A549 (cell line): ENCODE measurements around the gene INPP5A. TPM values are rescaled to one million over a fixed set of nuclear protein-coding genes. Genes with fewer than 3 reads are reported as not detected.
A peak's percentile ranks its signal among the peaks of the same experiment; 100 is the strongest.

Experiments used
- ATAC-seq, 2 experiments: fragments of 200-7000 bp in 1 of 2; fragments of >200 bp in 1 of 2; cut with Nextera tagmentation in 1 of 2; cut with Tn5 transposase in 1 of 2; 3 replicates each; pipeline versions ENCODE4 v1.8.0 to v1.9.1; 2018 to 2020; ENCODE audit warnings: mild to moderate bottlenecking in 1 of 2, moderate library complexity in 1 of 2
- CTCF ChIA-PET: fragments of 300-600 bp; sonication (Branson Sonifier 250); formaldehyde crosslinking; extraction: SDS; loops from one replicate; lab custom pipeline; 2021; ENCODE audit warnings: antibody characterized with exemption, inconsistent platforms; lab: Yijun Ruan, JAX
- POLR2A ChIA-PET: fragments of 350-600 bp; formaldehyde crosslinking; extraction: SDS; loops from one replicate; lab custom pipeline; 2021; ENCODE audit warnings: antibody characterized with exemption, inconsistent platforms; lab: Yijun Ruan, JAX
- DNase-seq, 2 experiments: peaks; one replicate each; pipeline versions ENCODE4 v3.0.0 to v3.0.0-alpha.2; 2011 to 2016; ENCODE audit warnings: low read depth in 1 of 2, low spot score in 1 of 2
- FAIRE-seq: peaks from 2 replicates; lab custom pipeline; 2011; peaks lifted over from hg19 to GRCh38; lab: Jason Lieb, UNC
- H3K27ac ChIP-seq, 2 experiments: fragments of >200 bp; sonication (Bioruptor Twin); formaldehyde crosslinking; 3 replicates each; pipeline ENCODE4 v1.5.1; 2016 to 2017
- H3K4me1 ChIP-seq: fragments of >200 bp; sonication (Bioruptor Twin); formaldehyde crosslinking; 3 replicates; pipeline ENCODE4 v1.6.1; 2016
- H3K4me2 ChIP-seq: fragments of >200 bp; sonication (Bioruptor Twin); formaldehyde crosslinking; 3 replicates; pipeline ENCODE4 v1.6.1; 2016
- H3K4me3 ChIP-seq: fragments of >200 bp; sonication (Bioruptor Twin); formaldehyde crosslinking; 3 replicates; pipeline ENCODE4 v1.5.1; 2016
- H3K9me3 ChIP-seq: fragments of >200 bp; sonication (Bioruptor Twin); formaldehyde crosslinking; 3 replicates; pipeline ENCODE4 v1.6.1; 2016
- BHLHE40 ChIP-seq: IDR thresholded peaks from 2 replicates; pipeline ENCODE4 v1.6.1; 2012; ENCODE audit warnings: low read depth, low read length, inconsistent platforms
- CBX8 ChIP-seq: fragments of 200-600 bp; sonication (generic); IDR thresholded peaks from 2 replicates; pipeline ENCODE4 v1.6.1; 2016
- CEBPB ChIP-seq, 2 experiments: fragments of >200 bp in 1 of 2; sonication (Bioruptor Twin) in 1 of 2; formaldehyde crosslinking in 1 of 2; IDR thresholded peaks; 2 replicates each; pipeline ENCODE4 v1.6.1; 2012 to 2016
- EHF ChIP-seq: fragments of 250-450 bp; sonication (Bioruptor Pico); IDR thresholded peaks from 2 replicates; pipeline ENCODE4 v1.5.0; 2020; ENCODE audit warnings: mild to moderate bottlenecking
- EP300 ChIP-seq, 2 experiments: fragments of >200 bp; sonication (Bioruptor Twin); formaldehyde crosslinking; IDR thresholded peaks; 2 replicates in 1 of 2; 3 replicates in 1 of 2; pipeline ENCODE4 v1.6.1; 2016 to 2017
- FOSB ChIP-seq: fragments of 250-450 bp; sonication (Bioruptor Pico); IDR thresholded peaks from 2 replicates; pipeline ENCODE4 v1.5.0; 2020; ENCODE audit warnings: mild to moderate bottlenecking, moderate library complexity
- FOSL2 ChIP-seq, 2 experiments: fragments of 450-650 bp in 1 of 2; fragments of >200 bp in 1 of 2; sonication (Bioruptor Twin) in 1 of 2; formaldehyde crosslinking; IDR thresholded peaks; 2 replicates each; pipeline versions ENCODE4 v1.5.0 to v1.6.1; 2016 to 2020; ENCODE audit warnings: mild to moderate bottlenecking in 1 of 2, moderate library complexity in 1 of 2
- HDAC2 ChIP-seq: fragments of 200-600 bp; sonication (generic); IDR thresholded peaks from 2 replicates; pipeline ENCODE4 v1.6.1; 2016
- HEYL ChIP-seq: fragments of 250-450 bp; sonication (Bioruptor Pico); IDR thresholded peaks from 2 replicates; pipeline ENCODE4 v1.8.0; 2021; ENCODE audit warnings: mild to moderate bottlenecking, moderate library complexity
- HMGXB4 ChIP-seq: fragments of 250-450 bp; sonication (Bioruptor Pico); IDR thresholded peaks from 2 replicates; pipeline ENCODE4 v1.5.0; 2021; ENCODE audit warnings: mild to moderate bottlenecking, moderate library complexity, borderline replicate concordance
- HOXB13 ChIP-seq: fragments of 250-450 bp; sonication (Bioruptor Pico); IDR thresholded peaks from 2 replicates; pipeline ENCODE4 v1.5.0; 2020; ENCODE audit warnings: low read depth, mild to moderate bottlenecking, moderate library complexity
- KDM1A ChIP-seq: fragments of 200-600 bp; sonication (generic); IDR thresholded peaks from 2 replicates; pipeline ENCODE4 v1.6.1; 2016; ENCODE audit warnings: low read depth, mild to moderate bottlenecking
- KDM5A ChIP-seq: fragments of 200-600 bp; sonication (generic); IDR thresholded peaks from 2 replicates; pipeline ENCODE4 v1.6.1; 2016; ENCODE audit warnings: antibody characterized with exemption, mild to moderate bottlenecking
- MAX ChIP-seq: IDR thresholded peaks from 2 replicates; pipeline ENCODE4 v1.6.1; 2012
- MYC ChIP-seq: IDR thresholded peaks from 2 replicates; pipeline ENCODE4 v1.6.1; 2012; ENCODE audit warnings: mild to moderate bottlenecking, inconsistent platforms, low read length, improper control_type of control experiment, borderline replicate concordance
- NFE2L2 ChIP-seq: fragments of 150-350 bp; conservative IDR thresholded peaks from 2 replicates; pipeline ENCODE4 v1.6.1; 2014; ENCODE audit warnings: low read length
- RCOR1 ChIP-seq: fragments of 150-350 bp; IDR thresholded peaks from 2 replicates; pipeline ENCODE4 v1.6.1; 2014; ENCODE audit warnings: antibody characterized with exemption, low read length, low read depth
- RFX5 ChIP-seq: fragments of 450-650 bp; IDR thresholded peaks from 2 replicates; pipeline ENCODE4 v1.7.1; 2014; ENCODE audit warnings: antibody characterized with exemption, mild to moderate bottlenecking, moderate library complexity
- RNF2 ChIP-seq: fragments of 200-600 bp; sonication (generic); IDR thresholded peaks from 2 replicates; pipeline ENCODE4 v1.6.1; 2016; ENCODE audit warnings: low read depth, mild to moderate bottlenecking, antibody characterized with exemption, moderate library complexity, borderline replicate concordance
- USF2 ChIP-seq: fragments of 450-650 bp; IDR thresholded peaks from 2 replicates; pipeline ENCODE4 v1.6.1; 2014; ENCODE audit warnings: antibody characterized with exemption
- ZNF302 ChIP-seq: fragments of 250-450 bp; sonication (Bioruptor Pico); IDR thresholded peaks from 2 replicates; pipeline ENCODE4 v1.9.0; 2021; ENCODE audit warnings: inconsistent platforms, mild to moderate bottlenecking, moderate library complexity
- ZSCAN20 ChIP-seq: fragments of 250-450 bp; sonication (Bioruptor Pico); IDR thresholded peaks from 2 replicates; pipeline ENCODE4 v1.8.0; 2022; ENCODE audit warnings: mild to moderate bottlenecking, moderate library complexity
- WGBS: methylation state at CpG from one replicate; pipeline ENCODE4 v1.1.6; 2017; ENCODE audit errors: missing lambda C conversion rate; 5-methylcytosine and 5-hydroxymethylcytosine counted together
- polyA plus RNA-seq, 4 experiments: library from polyadenylated mRNA; depleted of rRNA in 3 of 4; stranded (reverse); fragments of >200 nt; fragmentation: RNase III in 1 of 4; extraction: RNeasy Plus Mini Kit Qiagen cat#74134 plus additional on column Dnase treatment in 1 of 4; gene quantifications; 2 replicates in 3 of 4; 3 replicates in 1 of 4; pipeline ENCODE4 v1.2.3, GENCODE V29; 2011 to 2017
- TF ChIP-seq, protein P1 (sequence below): IDR thresholded peaks from 2 replicates; pipeline ENCODE4 v1.6.1; 2012; ENCODE audit warnings: low read depth, borderline replicate concordance

INPP5A gene
- polyA plus RNA-seq, 2 of the 4 experiments (the other 2 are of a cell fraction), result 13.7 to 15.1 TPM

GRCh38 chr10:132611986-132612385 is 74.4 kb downstream of the INPP5A start:
- Histone ChIP-seq H3K4me1 (no peaks in the 10 kb centered on the region), H3K9me3 (no peaks in the 10 kb centered on the region), H3K4me2 (no peak overlapping the region), H3K27ac (no peak overlapping the region; a peak in 1 of 6 replicates), H3K4me3 (no peak overlapping the region)
- ATAC-seq (no peak), DNase-seq (no peak), FAIRE-seq (no peak)
- 83% methylated on average over 2 of the region's 3 CpGs for WGBS
- ChIA-PET CTCF (interaction anchor here (1.3 kb wide), 1 partner anchor 155 kb away, joined by 3 read pairs; no protein-coding TSS in a partner anchor), POLR2A (no interaction called here)
- no peak for TF ChIP-seq ZSCAN20 (CRISPR knock-in tag)
- TF ChIP-seq ZNF302 (CRISPR knock-in tag), result no peak
- TF ChIP-seq FOSB (CRISPR knock-in tag), result no peak
- TF ChIP-seq, protein P1, sequence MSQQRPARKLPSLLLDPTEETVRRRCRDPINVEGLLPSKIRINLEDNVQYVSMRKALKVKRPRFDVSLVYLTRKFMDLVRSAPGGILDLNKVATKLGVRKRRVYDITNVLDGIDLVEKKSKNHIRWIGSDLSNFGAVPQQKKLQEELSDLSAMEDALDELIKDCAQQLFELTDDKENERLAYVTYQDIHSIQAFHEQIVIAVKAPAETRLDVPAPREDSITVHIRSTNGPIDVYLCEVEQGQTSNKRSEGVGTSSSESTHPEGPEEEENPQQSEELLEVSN, result no peak
- no peak for TF ChIP-seq EP300 (IDR thresholded peaks at IDR 0.05)
- TF ChIP-seq RNF2, result no peak
- TF ChIP-seq RFX5, result no peak

- no peak for ATAC-seq
- H3K4me1 ChIP-seq, result no peaks in the 10 kb centered on the region
- TF ChIP-seq BHLHE40, result no peak
- no peak for TF ChIP-seq KDM5A
- TF ChIP-seq HMGXB4, result no peak
- TF ChIP-seq EHF (CRISPR knock-in tag), result no peak
- TF ChIP-seq CEBPB (IDR thresholded peaks at IDR 0.05), result no peak
- TF ChIP-seq HEYL (CRISPR knock-in tag), result no peak
- no peak for TF ChIP-seq USF2
- TF ChIP-seq MAX, result no peak
- TF ChIP-seq NFE2L2, result no peak
- no peak for TF ChIP-seq CBX8
- no peak for TF ChIP-seq FOSL2 (IDR thresholded peaks at IDR 0.05)
- TF ChIP-seq FOSL2 (CRISPR knock-in tag; IDR thresholded peaks at IDR 0.05), result no peak
- no peak for TF ChIP-seq MYC
- no peak for TF ChIP-seq HOXB13
- TF ChIP-seq RCOR1, result no peak
- no peak for TF ChIP-seq ZSCAN20 (CRISPR knock-in tag)
- no peak for TF ChIP-seq HDAC2
- no peak for TF ChIP-seq KDM1A
- TF ChIP-seq, all 56 proteins: peak for 0
- Histone ChIP-seq H3K9me3 (no peaks in the 10 kb centered on the region), H3K27ac (peak overlapping the region in 1 of 2 experiments; percentile 17; a peak in 1 of 6 replicates), H3K4me2 (no peak overlapping the region), H3K4me3 (no peak overlapping the region)
- ChIA-PET CTCF (interaction anchor here (0.7 to 1.3 kb wide), 2 partner anchors 142 to 156 kb away, joined by 3 read pairs; no protein-coding TSS in a partner anchor), POLR2A (no interaction called here)
- no peak for FAIRE-seq
- no peak for DNase-seq
- WGBS, result 86% methylated on average over 22 of the region's 27 CpGs
Measured at GRCh38 chr10:132612571-132613504, 75.3 kb downstream of the INPP5A start.
